HG03521 (cell line): ENCODE measurements around the gene LCE3B.

ENCODE experiments used
- ATAC-seq: cut with Tn5 transposase; IDR thresholded peaks from one replicate; pipeline ENCODE4 v1.9.1; 2021; ENCODE audit warnings: mild to moderate bottlenecking, moderate library complexity; ENCODE audit not compliant: unreplicated experiment

LCE3B gene

GRCh38 chr1:152657677-152658076 lies 44.1 kb downstream of the LCE3B start:
- ATAC-seq: no peak

- no peak for ATAC-seq
Measured at GRCh38 chr1:152658649-152659048, 45.0 kb downstream of the LCE3B start.

DNA sequence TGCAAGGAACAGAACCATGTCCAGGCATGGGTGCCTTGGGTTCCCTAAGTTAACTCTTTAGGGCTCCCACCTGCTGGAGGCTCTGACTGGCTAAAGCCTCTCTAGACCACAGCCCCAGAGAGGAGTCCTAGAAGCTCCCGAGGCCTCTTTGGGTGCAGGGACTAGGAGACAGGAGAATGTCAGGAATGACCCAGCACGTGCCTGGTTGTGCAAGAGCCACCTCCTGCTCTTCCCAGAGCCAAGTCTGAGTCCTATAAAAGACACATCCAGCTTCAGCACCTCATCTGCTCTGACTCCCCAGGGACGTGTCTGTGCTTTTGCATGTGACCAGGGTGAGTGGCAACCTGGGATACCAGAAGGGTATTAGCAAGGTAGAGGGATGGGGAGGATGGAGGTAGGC lies 49.5 kb downstream of the LCE3B start, which contains the start of gene LCE2D:
Gene LCE2D, plus strand, starts transcription at position 283 of the 400 bp plus-strand sequence. CDS start 726 bp downstream, outside the sequence.
- no peak for ATAC-seq
